ENCODE data around the gene CKAP4. TPM values are rescaled to one million over a fixed set of nuclear protein-coding genes. Genes with fewer than 3 reads are reported as not detected.

CKAP4 gene
- total RNA-seq, 1 donor from 2014 or later: 7.7 TPM

GRCh38 chr12:106284358-106285105, 36.7 kb upstream of the CKAP4 start:
- Mint-ChIP-seq H3K27me3 (peaks cover 11% of the 10 kb centered on the region), H3K36me3 (ENCODE audit: low read depth) (peaks cover 2% of the 10 kb centered on the region), H3K27ac (no peak overlapping the region), H3K4me1 (peaks cover 16% of the 10 kb centered on the region), H3K4me3 (no peak overlapping the region), H3K9me3 (peaks cover 3% of the 10 kb centered on the region)
- intact Hi-C loops (cut with micrococcal nuclease): loop anchor here (5.0 kb wide), 1 partner anchor 37 kb away; the partner anchor contains the start of gene CKAP4
- no peak for DNase-seq

- H3K27ac Mint-ChIP-seq: no peak overlapping the region
- peaks cover 11% of the 10 kb centered on the region for H3K4me1 Mint-ChIP-seq
- DNase-seq: peak; percentile 84
- no peak overlapping the region for H3K4me3 Mint-ChIP-seq
- intact Hi-C loops (cut with micrococcal nuclease): loop anchor here (1.0 to 5.0 kb wide), 2 partner anchors 35 to 55 kb away; partner anchors contain the start of gene CKAP4
- peaks cover 2% of the 10 kb centered on the region for H3K36me3 Mint-ChIP-seq (ENCODE audit: low read depth)
- peaks cover 18% of the 10 kb centered on the region for H3K27me3 Mint-ChIP-seq
- H3K9me3 Mint-ChIP-seq: peaks cover 3% of the 10 kb centered on the region
Observed at GRCh38 chr12:106282457-106283097, 34.8 kb upstream of the CKAP4 start.

GRCh38 chr12:106281804-106282203, 34.0 kb upstream of the CKAP4 start:
- Mint-ChIP-seq H3K27ac (no peak overlapping the region), H3K36me3 (ENCODE audit: low read depth) (peaks cover 2% of the 10 kb centered on the region), H3K27me3 (peaks cover 22% of the 10 kb centered on the region), H3K9me3 (peaks cover 3% of the 10 kb centered on the region), H3K4me3 (no peak overlapping the region), H3K4me1 (peaks cover 11% of the 10 kb centered on the region)
- DNase-seq: no peak
- intact Hi-C loops (cut with micrococcal nuclease): loop anchor here (1.0 to 5.0 kb wide), 2 partner anchors 35 to 55 kb away; partner anchors contain the start of gene CKAP4

GRCh38 chr12:106281056-106281782, 33.4 kb upstream of the CKAP4 start:
- Mint-ChIP-seq H3K27ac (no peak overlapping the region), H3K27me3 (peaks cover 22% of the 10 kb centered on the region), H3K4me1 (peaks cover 11% of the 10 kb centered on the region), H3K4me3 (no peak overlapping the region), H3K36me3 (ENCODE audit: low read depth) (peaks cover 2% of the 10 kb centered on the region), H3K9me3 (peaks cover 3% of the 10 kb centered on the region)
- intact Hi-C loops (cut with micrococcal nuclease): loop anchor here (5.0 kb wide), 1 partner anchor 34 kb away; the partner anchor contains the start of gene CKAP4
- no peak for DNase-seq

- Mint-ChIP-seq H3K36me3 (ENCODE audit: low read depth) (peaks cover 2% of the 10 kb centered on the region), H3K4me1 (peaks cover 11% of the 10 kb centered on the region), H3K9me3 (peaks cover 3% of the 10 kb centered on the region), H3K27me3 (peaks cover 22% of the 10 kb centered on the region), H3K27ac (no peak overlapping the region), H3K4me3 (no peak overlapping the region)
- intact Hi-C loops (cut with micrococcal nuclease): loop anchor here (5.0 kb wide), 1 partner anchor 33 kb away; the partner anchor contains the start of gene CKAP4
- no peak for DNase-seq
Observed at GRCh38 chr12:106280106-106280505, 32.3 kb upstream of the CKAP4 start.

GRCh38 chr12:106276032-106276740, 28.4 kb upstream of the CKAP4 start:
- no peak overlapping the region for H3K27ac Mint-ChIP-seq
- no peaks in the 10 kb centered on the region for H3K9me3 Mint-ChIP-seq
- no peak for DNase-seq
- H3K36me3 Mint-ChIP-seq (ENCODE audit: low read depth): no peaks in the 10 kb centered on the region
- no peak overlapping the region for H3K4me3 Mint-ChIP-seq
- intact Hi-C loops (cut with micrococcal nuclease): no loop called here
- peaks cover 20% of the 10 kb centered on the region for H3K27me3 Mint-ChIP-seq
- H3K4me1 Mint-ChIP-seq: no peaks in the 10 kb centered on the region

GRCh38 chr12:106275458-106275857, 27.6 kb upstream of the CKAP4 start:
- Mint-ChIP-seq H3K4me1 (no peaks in the 10 kb centered on the region), H3K9me3 (no peaks in the 10 kb centered on the region), H3K4me3 (no peak overlapping the region), H3K36me3 (ENCODE audit: low read depth) (no peaks in the 10 kb centered on the region), H3K27ac (no peak overlapping the region), H3K27me3 (peaks cover 25% of the 10 kb centered on the region)
- no peak for DNase-seq
- intact Hi-C loops (cut with micrococcal nuclease): no loop called here

GRCh38 chr12:106274575-106275121, 26.8 kb upstream of the CKAP4 start:
- no peak overlapping the region for H3K4me3 Mint-ChIP-seq
- no peaks in the 10 kb centered on the region for H3K4me1 Mint-ChIP-seq
- H3K27ac Mint-ChIP-seq: no peak overlapping the region
- no peaks in the 10 kb centered on the region for H3K9me3 Mint-ChIP-seq
- peaks cover 22% of the 10 kb centered on the region for H3K27me3 Mint-ChIP-seq
- H3K36me3 Mint-ChIP-seq (ENCODE audit: low read depth): no peaks in the 10 kb centered on the region
- no peak for DNase-seq
- intact Hi-C loops (cut with micrococcal nuclease): no loop called here

GRCh38 chr12:106274012-106274411, 26.2 kb upstream of the CKAP4 start:
- H3K36me3 Mint-ChIP-seq (ENCODE audit: low read depth): no peaks in the 10 kb centered on the region

GRCh38 chr12:106273491-106273890, 25.7 kb upstream of the CKAP4 start:
- intact Hi-C loops (cut with micrococcal nuclease): no loop called here
- peaks cover 2% of the 10 kb centered on the region for H3K4me1 Mint-ChIP-seq
- no peak overlapping the region for H3K4me3 Mint-ChIP-seq
- H3K27ac Mint-ChIP-seq: no peak overlapping the region
- DNase-seq: no peak
- H3K9me3 Mint-ChIP-seq: no peaks in the 10 kb centered on the region
- peaks cover 22% of the 10 kb centered on the region for H3K27me3 Mint-ChIP-seq
- no peaks in the 10 kb centered on the region for H3K36me3 Mint-ChIP-seq (ENCODE audit: low read depth)

More at GRCh38 chr12:106274012-106274411, 26.2 kb upstream of the CKAP4 start:
- H3K27ac Mint-ChIP-seq: no peak overlapping the region
- no peaks in the 10 kb centered on the region for H3K9me3 Mint-ChIP-seq
- H3K4me3 Mint-ChIP-seq: no peak overlapping the region
- intact Hi-C loops (cut with micrococcal nuclease): no loop called here
- peaks cover under 1% of the 10 kb centered on the region for H3K4me1 Mint-ChIP-seq
- no peak for DNase-seq
- H3K27me3 Mint-ChIP-seq: peaks cover 22% of the 10 kb centered on the region

GRCh38 chr12:106271575-106272505, 24.0 kb upstream of the CKAP4 start:
- H3K4me3 Mint-ChIP-seq: no peak overlapping the region
- intact Hi-C loops (cut with micrococcal nuclease): no loop called here

GRCh38 chr12:106269150-106269771, 21.4 kb upstream of the CKAP4 start:
- intact Hi-C loops (cut with micrococcal nuclease): no loop called here
- Mint-ChIP-seq H3K4me3 (no peak overlapping the region), H3K9me3 (no peaks in the 10 kb centered on the region), H3K36me3 (ENCODE audit: low read depth) (no peaks in the 10 kb centered on the region), H3K27ac (no peak overlapping the region), H3K4me1 (peaks cover 11% of the 10 kb centered on the region), H3K27me3 (peaks cover 29% of the 10 kb centered on the region)
- DNase-seq: no peak

More at GRCh38 chr12:106271575-106272505, 24.0 kb upstream of the CKAP4 start:
- Mint-ChIP-seq H3K27me3 (peaks cover 15% of the 10 kb centered on the region), H3K4me1 (peaks cover 11% of the 10 kb centered on the region), H3K27ac (no peak overlapping the region), H3K36me3 (ENCODE audit: low read depth) (no peaks in the 10 kb centered on the region), H3K9me3 (no peaks in the 10 kb centered on the region)
- no peak for DNase-seq
